ENCODE measurements around the gene SLX4IP. TPM values are rescaled to one million over a fixed set of nuclear protein-coding genes. Genes with fewer than 3 reads are reported as not detected.
A peak's percentile ranks its signal among the peaks of the same experiment; 100 is the strongest.

Gene SLX4IP
- polyA plus RNA-seq, 2 of the 4 experiments (the other 2 are of a cell fraction) = 3.4 to 7.5 TPM

GRCh38 chr20:10579942-10580341 is 144.8 kb downstream of the SLX4IP start:
- no peaks in the 10 kb centered on the region for H3K9me3 ChIP-seq
- no peak for ATAC-seq
- WGBS (ENCODE audit: missing lambda C conversion rate) = 73% methylated on average over 1 of the region's 1 CpG
- H3K4me3 ChIP-seq = no peak overlapping the region
- no peak overlapping the region for H3K27ac ChIP-seq
- DNase-seq (ENCODE audit: low read depth in 1 of 2, low spot score in 1 of 2) = no peak
- no peak for FAIRE-seq
- H3K4me1 ChIP-seq = peaks cover 44% of the 10 kb centered on the region
- no peak for TF ChIP-seq HES2 (IDR thresholded peaks at IDR 0.05)
- 0 out of 5 replicates have a peak, but pooled peaks of 1 of the 2 experiments have one; percentile 3 for TF ChIP-seq RAD21 (conservative IDR thresholded peaks at IDR 0.05 in 1 of 2, IDR thresholded peaks at IDR 0.05 in 1 of 2)
- TF ChIP-seq, protein P1, sequence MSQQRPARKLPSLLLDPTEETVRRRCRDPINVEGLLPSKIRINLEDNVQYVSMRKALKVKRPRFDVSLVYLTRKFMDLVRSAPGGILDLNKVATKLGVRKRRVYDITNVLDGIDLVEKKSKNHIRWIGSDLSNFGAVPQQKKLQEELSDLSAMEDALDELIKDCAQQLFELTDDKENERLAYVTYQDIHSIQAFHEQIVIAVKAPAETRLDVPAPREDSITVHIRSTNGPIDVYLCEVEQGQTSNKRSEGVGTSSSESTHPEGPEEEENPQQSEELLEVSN (IDR thresholded peaks at IDR 0.05; ENCODE audit: borderline replicate concordance, low read depth) = no peak
- TF ChIP-seq, protein P2, sequence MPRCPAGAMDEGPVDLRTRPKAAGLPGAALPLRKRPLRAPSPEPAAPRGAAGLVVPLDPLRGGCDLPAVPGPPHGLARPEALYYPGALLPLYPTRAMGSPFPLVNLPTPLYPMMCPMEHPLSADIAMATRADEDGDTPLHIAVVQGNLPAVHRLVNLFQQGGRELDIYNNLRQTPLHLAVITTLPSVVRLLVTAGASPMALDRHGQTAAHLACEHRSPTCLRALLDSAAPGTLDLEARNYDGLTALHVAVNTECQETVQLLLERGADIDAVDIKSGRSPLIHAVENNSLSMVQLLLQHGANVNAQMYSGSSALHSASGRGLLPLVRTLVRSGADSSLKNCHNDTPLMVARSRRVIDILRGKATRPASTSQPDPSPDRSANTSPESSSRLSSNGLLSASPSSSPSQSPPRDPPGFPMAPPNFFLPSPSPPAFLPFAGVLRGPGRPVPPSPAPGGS (IDR thresholded peaks at IDR 0.05) = no peak
- TF ChIP-seq RCOR1 (IDR thresholded peaks at IDR 0.05; ENCODE audit: low read depth, low read length) = no peak
- no peak for TF ChIP-seq RFX5 (IDR thresholded peaks at IDR 0.05)
- TF ChIP-seq ZNF302 (CRISPR knock-in tag; IDR thresholded peaks at IDR 0.05) = no peak
- TF ChIP-seq FOXS1 (CRISPR knock-in tag; IDR thresholded peaks at IDR 0.05) = no peak
- no peak for TF ChIP-seq POLR2A (IDR thresholded peaks at IDR 0.05; ENCODE audit: low read length)
- no peak for TF ChIP-seq REST (IDR thresholded peaks at IDR 0.05)
- TF ChIP-seq, protein P3, sequence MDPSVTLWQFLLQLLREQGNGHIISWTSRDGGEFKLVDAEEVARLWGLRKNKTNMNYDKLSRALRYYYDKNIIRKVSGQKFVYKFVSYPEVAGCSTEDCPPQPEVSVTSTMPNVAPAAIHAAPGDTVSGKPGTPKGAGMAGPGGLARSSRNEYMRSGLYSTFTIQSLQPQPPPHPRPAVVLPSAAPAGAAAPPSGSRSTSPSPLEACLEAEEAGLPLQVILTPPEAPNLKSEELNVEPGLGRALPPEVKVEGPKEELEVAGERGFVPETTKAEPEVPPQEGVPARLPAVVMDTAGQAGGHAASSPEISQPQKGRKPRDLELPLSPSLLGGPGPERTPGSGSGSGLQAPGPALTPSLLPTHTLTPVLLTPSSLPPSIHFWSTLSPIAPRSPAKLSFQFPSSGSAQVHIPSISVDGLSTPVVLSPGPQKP (IDR thresholded peaks at IDR 0.05; ENCODE audit: low read depth, low read length) = no peak
- TF ChIP-seq MAFK (IDR thresholded peaks at IDR 0.05; ENCODE audit: partially characterized antibody) = no peak
- TF ChIP-seq RNF2 (IDR thresholded peaks at IDR 0.05; ENCODE audit: borderline replicate concordance, low read depth) = no peak
- no peak for TF ChIP-seq FOSL2 (IDR thresholded peaks at IDR 0.05)
- TF ChIP-seq FOSL2 (CRISPR knock-in tag; IDR thresholded peaks at IDR 0.05) = peak; percentile 53
- no peak for TF ChIP-seq MAZ (IDR thresholded peaks at IDR 0.05; ENCODE audit: borderline replicate concordance, low read depth, low read length)
- POLR2A ChIA-PET = no interaction called here
- H3K4me2 ChIP-seq = 0 out of 3 replicates have a peak overlapping the region, but pooled peaks have one; percentile 13
- CTCF ChIA-PET = interaction anchor here (3.4 kb wide), 1 partner anchor 27 kb away, joined by 16 read pairs; no protein-coding TSS in a partner anchor

DNA sequence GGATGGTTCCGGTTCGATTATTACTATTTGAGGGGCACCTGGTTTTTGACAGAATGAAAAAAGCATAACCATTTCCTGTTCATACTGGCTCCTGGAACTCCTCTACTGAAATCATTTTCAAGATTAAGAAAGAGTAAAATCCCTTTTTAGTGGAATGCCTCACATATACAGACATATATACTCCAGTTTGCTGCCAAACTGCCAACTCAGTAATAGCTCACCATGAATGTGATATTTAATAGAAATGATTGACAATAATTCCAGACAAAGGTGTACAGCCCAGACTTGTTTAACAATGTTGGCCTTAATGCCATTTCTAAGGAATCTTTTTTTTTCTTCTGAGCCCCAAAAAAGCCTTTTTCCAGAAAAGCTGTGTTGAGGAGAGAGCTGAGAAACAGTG is 145.6 kb downstream of the SLX4IP start:
- no peak for FAIRE-seq
- ChIA-PET CTCF (interaction anchor here (1.4 to 1.6 kb wide), 3 partner anchors 18 to 92 kb away, joined by 3 to 8 read pairs (median 3); no protein-coding TSS in a partner anchor), POLR2A (no interaction called here)
- Histone ChIP-seq H3K4me3 (no peak overlapping the region), H3K4me1 (peaks cover 44% of the 10 kb centered on the region), H3K4me2 (no peak overlapping the region), H3K27ac (0 out of 6 replicates have a peak overlapping the region, but pooled peaks of 1 of the 2 experiments have one; percentile 1), H3K9me3 (no peaks in the 10 kb centered on the region)
- DNase-seq (ENCODE audit: low read depth in 1 of 2, low spot score in 1 of 2) = no peak
- WGBS (ENCODE audit: missing lambda C conversion rate) = 97% methylated on average over 2 of the region's 2 CpGs
- no peak for ATAC-seq
- TF ChIP-seq FOSB (CRISPR knock-in tag; IDR thresholded peaks at IDR 0.05) (no peak), ZSCAN20 (CRISPR knock-in tag; IDR thresholded peaks at IDR 0.05) (no peak), FOSL2 (IDR thresholded peaks at IDR 0.05) (no peak), FOSL2 (CRISPR knock-in tag; IDR thresholded peaks at IDR 0.05) (no peak), NPAS2 (CRISPR knock-in tag; IDR thresholded peaks at IDR 0.05; ENCODE audit: borderline replicate concordance) (no peak), SMC3 (IDR thresholded peaks at IDR 0.05) (no peak), NR3C1 (IDR thresholded peaks at IDR 0.05) (no peak), HDAC2 (IDR thresholded peaks at IDR 0.05) (no peak), ZC3H11A (IDR thresholded peaks at IDR 0.05) (no peak), GATA3 (IDR thresholded peaks at IDR 0.05; ENCODE audit: borderline replicate concordance) (no peak)
- TF ChIP-seq, protein P1 (IDR thresholded peaks at IDR 0.05; ENCODE audit: borderline replicate concordance, low read depth) = no peak
- TF ChIP-seq, protein P4, sequence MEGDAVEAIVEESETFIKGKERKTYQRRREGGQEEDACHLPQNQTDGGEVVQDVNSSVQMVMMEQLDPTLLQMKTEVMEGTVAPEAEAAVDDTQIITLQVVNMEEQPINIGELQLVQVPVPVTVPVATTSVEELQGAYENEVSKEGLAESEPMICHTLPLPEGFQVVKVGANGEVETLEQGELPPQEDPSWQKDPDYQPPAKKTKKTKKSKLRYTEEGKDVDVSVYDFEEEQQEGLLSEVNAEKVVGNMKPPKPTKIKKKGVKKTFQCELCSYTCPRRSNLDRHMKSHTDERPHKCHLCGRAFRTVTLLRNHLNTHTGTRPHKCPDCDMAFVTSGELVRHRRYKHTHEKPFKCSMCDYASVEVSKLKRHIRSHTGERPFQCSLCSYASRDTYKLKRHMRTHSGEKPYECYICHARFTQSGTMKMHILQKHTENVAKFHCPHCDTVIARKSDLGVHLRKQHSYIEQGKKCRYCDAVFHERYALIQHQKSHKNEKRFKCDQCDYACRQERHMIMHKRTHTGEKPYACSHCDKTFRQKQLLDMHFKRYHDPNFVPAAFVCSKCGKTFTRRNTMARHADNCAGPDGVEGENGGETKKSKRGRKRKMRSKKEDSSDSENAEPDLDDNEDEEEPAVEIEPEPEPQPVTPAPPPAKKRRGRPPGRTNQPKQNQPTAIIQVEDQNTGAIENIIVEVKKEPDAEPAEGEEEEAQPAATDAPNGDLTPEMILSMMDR (IDR thresholded peaks at IDR 0.05) = no peak
